Activated gamma-delta T cell (primary cell): ENCODE data around the gene MROH7.

Source experiments
- DNase-seq: peaks from one replicate; lab custom pipeline; 2025; lab: John Stamatoyannopoulos, UW

Gene MROH7

DNA sequence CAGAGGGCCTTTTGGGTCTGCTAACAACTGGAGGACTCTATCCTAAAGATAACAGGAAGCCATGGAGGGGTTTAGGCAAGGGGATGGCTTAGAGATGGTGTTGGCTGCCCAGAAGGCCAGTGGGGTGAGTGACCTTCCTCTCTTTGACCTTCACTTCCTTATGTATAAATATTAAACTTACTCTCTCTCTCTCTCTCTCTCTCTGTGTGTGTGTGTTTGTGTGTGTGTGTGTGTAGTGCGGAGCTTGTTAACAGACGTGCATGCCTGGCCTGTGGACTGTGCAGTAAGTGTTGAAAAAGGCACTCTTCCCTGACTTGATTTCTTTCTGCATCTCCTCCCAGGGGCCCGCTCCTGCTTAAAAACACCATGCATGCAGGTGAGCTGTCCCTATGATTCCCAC lies 10.0 kb downstream of the MROH7 start:
- no peak for DNase-seq

DNA sequence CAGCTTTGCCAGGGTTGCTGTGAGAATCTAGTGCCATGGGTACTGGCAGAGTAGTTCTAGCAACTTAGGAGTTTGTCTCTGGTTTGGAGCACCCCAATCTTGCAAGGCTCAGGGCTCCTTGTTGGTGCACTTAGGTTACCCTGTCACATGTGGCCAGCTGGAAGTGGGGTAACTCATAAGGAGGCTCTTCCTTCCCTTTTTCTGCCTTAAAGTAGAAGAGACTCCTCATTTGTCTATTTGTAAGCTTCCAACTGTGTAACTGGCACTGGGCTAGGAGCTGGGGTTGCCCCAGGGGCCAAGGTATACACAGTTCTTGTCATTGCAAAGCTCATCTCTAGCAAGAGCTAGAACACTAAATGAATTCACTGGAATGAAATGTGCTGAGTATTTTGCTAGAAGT lies 10.6 kb downstream of the MROH7 start:
- no peak for DNase-seq

- no peak for DNase-seq
Observed at GRCh38 chr1:54653036-54653435, 11.4 kb downstream of the MROH7 start.

GRCh38 chr1:54658164-54658913 lies 16.8 kb downstream of the MROH7 start:
- no peak for DNase-seq

- no peak for DNase-seq
Observed at GRCh38 chr1:54663725-54664124, 22.1 kb downstream of the MROH7 start.

- DNase-seq: no peak
Observed at GRCh38 chr1:54664364-54664763, 22.8 kb downstream of the MROH7 start.

GRCh38 chr1:54665852-54666251 lies 24.3 kb downstream of the MROH7 start:
- no peak for DNase-seq

DNA sequence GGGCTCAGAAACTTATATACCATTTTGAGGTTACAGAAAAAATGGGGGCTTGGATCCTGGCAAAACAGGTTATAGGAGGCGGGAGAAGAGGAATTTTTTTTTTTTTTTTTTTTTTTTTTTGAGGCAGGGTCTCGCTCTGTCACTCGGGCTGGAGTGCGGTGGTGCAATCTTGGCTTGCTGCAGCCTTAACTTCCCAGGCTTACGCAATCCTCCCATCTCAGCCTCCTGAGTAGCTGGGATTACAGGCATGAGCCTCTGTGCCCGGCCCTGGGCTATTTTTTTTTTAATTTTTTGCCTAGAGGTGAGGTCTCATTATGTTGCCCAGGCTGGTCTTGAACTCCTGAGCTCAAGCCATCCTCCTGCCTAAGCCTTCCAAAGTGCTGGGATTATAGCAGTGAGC lies 24.7 kb downstream of the MROH7 start:
- DNase-seq: no peak

DNA sequence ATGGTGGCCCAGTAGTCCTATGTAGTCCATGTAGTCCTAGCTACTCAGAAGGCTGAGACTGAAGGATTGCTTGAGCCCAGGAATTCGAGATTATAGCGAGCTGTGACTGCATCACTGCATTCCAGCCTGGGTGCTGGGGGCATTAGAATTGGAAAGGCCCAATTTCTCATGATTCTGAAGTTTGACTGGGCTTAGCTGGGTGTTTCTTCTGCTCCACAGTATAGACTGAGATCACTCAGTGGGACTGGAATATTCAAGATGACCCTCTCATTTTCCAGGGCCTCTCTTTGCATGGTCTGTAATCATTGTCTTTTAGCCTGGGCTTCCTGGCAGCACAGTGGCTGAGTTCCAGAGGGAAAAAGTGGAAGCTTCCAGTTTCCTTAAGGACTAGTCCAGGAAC lies 26.2 kb downstream of the MROH7 start:
- no peak for DNase-seq

DNA sequence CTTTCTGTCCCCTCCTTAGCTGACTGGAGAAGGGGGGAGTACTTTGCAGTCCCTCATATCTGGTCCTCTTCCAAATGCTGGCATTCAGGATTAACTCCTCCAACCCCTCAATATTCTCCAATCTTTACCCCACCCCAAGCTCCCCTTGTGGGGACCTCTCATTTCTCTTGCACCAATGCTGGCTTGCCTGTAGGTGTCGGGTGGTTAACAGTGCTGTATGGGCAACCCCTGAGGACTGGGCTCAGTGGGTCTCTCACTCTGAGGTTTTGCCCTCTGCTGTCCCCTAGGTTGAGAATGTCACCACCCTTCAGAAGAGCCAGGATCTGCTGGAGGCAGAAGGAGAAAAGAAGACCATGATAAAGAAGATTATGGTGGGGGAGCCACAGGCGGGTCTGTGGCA lies 27.0 kb downstream of the MROH7 start:
- no peak for DNase-seq

GRCh38 chr1:54671985-54672608 lies 30.5 kb downstream of the MROH7 start:
- no peak for DNase-seq

DNA sequence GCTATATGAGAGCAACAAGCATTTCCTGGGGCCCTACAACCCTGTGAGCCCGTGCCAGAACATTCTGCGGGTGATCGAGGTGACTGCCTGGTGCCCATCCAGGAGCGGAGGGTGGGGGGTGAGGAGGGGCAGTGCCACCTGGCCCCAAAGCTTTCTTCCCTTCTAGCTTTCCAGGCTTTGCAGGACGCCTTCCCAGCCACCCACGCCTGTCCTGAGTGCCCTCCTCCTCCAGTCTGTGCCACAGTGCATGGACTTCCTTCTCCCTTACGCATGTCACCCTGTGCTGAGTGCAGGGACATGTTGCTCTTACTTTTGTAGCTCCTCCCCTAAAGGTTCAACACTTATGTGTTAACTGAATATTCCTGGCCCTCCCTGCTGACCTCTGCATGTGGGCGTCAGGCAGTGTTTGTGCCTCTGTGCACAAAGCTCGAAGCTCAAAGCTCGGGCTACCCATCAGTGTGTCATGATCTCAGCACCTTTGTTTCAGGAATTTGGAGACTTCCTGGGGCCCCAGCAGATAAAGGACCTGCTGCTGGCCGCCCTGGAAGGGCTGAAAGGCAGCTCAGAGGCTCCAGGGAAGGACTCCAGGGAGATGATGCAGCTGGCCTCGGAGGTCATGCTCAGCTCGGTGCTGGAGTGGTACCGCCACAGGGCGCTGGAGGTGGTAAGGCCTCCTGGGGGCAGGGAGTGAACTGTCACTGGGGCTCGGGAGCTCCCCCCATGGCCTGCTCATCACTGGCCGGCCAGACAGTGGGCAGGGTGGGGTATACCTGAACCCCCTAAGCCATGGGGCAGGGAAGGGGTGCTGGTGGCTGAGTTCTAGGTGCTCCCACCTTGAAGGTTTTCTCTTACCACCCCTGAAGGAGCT lies 37.4 kb downstream of the MROH7 start:
- no peak for DNase-seq

GRCh38 chr1:54679706-54680105 lies 38.1 kb downstream of the MROH7 start:
- DNase-seq: no peak

GRCh38 chr1:54680387-54680786 lies 38.8 kb downstream of the MROH7 start:
- DNase-seq: no peak

GRCh38 chr1:54681358-54681757 lies 39.8 kb downstream of the MROH7 start:
- DNase-seq: no peak

DNA sequence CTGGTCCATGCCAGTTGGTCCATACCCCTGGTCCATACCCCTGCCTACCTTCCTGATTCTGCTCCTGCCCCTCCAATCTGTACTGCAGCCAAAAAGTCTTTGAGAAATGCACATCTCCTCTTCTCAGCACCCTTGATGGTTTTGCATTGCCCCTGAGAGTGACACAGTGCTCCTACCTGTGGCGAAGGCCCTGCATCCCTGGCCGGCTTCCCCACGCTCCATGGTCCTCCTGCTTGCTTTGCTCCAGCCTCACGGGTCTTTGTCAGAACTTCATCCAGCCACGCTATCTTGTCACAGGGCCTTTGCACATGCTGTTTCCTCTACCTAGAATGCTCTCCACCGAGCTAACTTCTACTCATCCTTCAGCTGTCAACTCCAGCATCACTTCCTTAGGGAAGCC lies 41.9 kb downstream of the MROH7 start:
- no peak for DNase-seq

GRCh38 chr1:54685335-54685905 lies 43.8 kb downstream of the MROH7 start:
- DNase-seq: no peak

DNA sequence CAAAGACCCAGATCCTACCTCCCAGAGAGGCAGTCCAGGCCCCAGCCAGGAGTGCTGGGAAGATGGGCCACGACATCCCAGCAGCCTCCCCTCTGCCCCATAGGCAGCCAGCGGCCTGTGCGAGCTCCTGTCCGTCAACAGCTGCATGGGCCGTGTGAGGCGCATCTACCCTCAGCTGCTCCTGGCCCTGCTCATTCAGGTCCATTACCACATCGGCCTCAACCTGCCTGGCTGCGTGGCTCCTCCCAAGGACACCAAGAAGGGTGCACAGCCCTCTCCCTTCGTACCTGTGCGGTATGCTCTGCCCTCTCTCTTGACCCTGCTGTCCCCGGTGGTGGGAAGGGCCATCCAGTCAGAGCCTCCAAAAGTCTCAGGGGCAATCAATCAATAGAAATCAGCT lies 44.6 kb downstream of the MROH7 start:
- DNase-seq: no peak

DNA sequence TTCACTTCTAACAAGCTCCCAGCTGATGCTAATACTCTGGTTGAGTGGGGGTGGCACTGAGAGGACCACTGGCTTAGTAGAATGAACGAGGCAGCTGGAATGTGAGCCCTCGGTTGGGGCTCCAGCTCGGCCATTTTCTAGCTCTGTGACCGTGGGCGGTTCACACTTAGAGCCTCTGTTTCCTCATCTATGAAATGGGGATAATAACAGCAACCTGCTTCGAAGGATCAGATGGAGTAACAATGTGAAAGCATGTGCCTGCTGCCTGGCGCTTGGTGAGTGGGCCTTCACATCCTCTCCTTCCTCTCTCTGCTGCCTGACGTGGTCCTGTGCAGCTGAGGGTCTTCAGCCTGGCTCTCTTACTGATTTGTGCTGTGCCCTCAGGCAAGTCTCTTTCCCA lies 53.2 kb downstream of the MROH7 start:
- DNase-seq: no peak

DNA sequence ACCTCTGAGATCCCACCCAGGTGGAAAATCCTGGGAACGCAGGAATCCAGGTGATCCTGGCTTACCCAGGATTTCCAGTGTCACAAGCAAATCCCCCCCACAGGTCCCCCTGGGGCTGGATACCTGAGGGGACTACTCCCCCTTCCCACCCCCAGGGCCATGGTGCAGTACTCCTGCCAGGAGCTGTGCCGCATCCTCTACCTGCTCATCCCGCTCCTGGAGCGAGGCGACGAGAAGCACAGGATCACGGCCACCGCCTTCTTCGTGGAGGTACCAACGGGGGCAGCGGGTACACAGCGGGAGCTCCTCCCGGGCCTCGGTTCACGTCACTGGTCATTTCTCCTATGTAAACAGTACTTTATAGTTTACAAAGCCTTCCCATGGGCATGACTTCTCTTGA lies 53.6 kb downstream of the MROH7 start:
- no peak for DNase-seq

DNA sequence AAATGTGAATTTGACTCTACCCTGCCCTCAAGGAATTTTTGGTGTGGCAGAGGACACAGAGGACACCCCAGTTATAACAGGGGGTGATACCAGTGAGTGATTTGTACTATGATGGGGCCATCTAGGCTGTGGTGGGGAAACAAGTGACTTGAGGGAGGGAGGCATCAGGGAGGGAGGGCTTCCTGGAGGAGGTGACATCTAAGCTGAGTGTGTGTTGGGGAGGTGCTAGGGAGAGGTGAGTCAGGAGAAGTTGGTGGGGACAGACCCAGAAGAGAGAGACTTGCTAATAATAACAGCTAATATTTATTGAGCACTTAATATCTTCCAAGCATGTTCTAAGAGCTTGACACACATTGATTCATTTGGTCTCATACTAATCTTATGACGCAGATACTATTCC lies 54.2 kb downstream of the MROH7 start:
- DNase-seq: no peak

DNA sequence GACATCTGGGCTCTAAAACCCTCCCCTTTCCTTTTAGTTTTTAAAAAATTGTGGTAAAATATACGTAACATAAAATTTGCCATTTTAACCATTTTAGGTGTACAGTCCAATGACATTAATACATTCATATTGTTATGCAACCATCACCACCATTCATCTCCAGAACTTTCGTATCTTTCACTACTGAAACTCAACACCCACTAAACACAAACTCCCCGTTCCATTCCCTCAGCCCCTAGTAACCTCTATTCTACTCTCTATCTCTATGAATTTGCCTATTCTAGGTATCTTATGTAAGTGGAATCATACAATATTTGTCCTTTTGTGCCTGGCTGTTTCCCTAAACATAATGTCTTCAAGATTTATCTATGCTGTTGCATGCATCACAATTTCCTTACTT lies 54.7 kb downstream of the MROH7 start:
- DNase-seq: no peak

DNA sequence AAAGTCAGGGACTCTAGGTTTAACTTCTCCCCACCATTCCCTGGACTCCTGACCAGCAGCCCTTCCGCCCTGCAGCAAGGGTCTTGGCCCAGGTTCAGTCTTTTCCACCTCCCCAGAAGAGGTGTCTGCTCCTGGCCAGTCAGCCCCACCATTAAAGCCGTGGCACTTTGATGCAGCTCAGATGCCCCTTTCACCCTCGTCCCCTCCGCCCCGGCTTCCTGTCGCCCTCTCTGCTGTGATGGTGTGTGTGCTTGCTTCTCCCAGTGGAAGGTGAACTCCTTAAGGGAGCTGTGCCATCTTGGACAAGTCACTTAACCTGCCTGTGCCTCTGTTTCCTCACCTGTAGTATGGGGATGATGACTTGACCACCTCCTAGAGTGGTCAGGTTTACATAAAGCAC lies 56.3 kb downstream of the MROH7 start:
- DNase-seq: no peak
